GM12801 (cell line): Measurements from ENCODE around the gene URI1.

Experiments
- CTCF ChIP-seq: IDR thresholded peaks from one replicate; pipeline ENCODE4 v1.5.1; 2011; ENCODE audit warnings: control low read depth; ENCODE audit not compliant: insufficient read length; ENCODE audit errors: extremely low read depth

URI1 gene

GRCh38 chr19:30001791-30002190 lies 59.8 kb downstream of the URI1 start:
- TF ChIP-seq CTCF, result no peak

- TF ChIP-seq CTCF, result no peak
Observed at GRCh38 chr19:30003866-30004265, 61.8 kb downstream of the URI1 start.

- TF ChIP-seq CTCF, result no peak
Observed at GRCh38 chr19:30004403-30004802, 62.4 kb downstream of the URI1 start.

GRCh38 chr19:30006207-30006606 lies 64.2 kb downstream of the URI1 start:
- TF ChIP-seq CTCF, result no peak

GRCh38 chr19:30008169-30008568 lies 66.1 kb downstream of the URI1 start:
- TF ChIP-seq CTCF, result no peak

- TF ChIP-seq CTCF, result no peak
Observed at GRCh38 chr19:30009013-30009412, 67.0 kb downstream of the URI1 start.

- TF ChIP-seq CTCF, result no peak
Observed at GRCh38 chr19:30011051-30011578, 69.1 kb downstream of the URI1 start.

GRCh38 chr19:30014770-30015169 lies 72.7 kb downstream of the URI1 start:
- no peak for TF ChIP-seq CTCF
